NB4 (cell line): ENCODE measurements around the gene EEPD1.

ENCODE experiments used
- POLR2A ChIP-seq: IDR thresholded peaks from 2 replicates; pipeline ENCODE4 v1.6.1; 2011; ENCODE audit warnings: mild to moderate bottlenecking; ENCODE audit not compliant: insufficient read length; ENCODE audit errors: extremely low read depth
- TF ChIP-seq, protein P1 (sequence below): IDR thresholded peaks from one replicate; pipeline ENCODE4 v1.5.1; 2012; ENCODE audit warnings: low read depth, low read length

DNA sequence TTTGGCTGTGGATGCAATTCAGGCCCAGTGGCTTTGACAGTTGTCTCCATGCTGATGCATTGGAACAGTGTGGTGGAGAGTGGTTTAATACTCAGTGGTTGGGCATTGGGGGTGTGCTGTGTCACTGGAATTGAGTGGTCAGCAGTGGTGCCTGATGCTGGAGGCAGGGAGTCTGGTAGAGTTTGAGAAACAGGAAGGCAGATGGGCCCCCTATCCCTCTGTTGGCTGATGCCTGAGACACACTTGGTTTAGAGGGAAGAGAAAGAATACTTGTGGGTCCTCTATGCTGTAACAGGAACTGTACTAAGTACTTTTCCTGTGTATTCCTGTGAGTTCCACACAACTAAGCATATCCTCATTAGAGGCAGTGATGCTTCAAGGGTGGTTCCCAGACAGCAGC is 55.4 kb downstream of the EEPD1 start:
- no peak for TF ChIP-seq POLR2A
- TF ChIP-seq, protein P1, sequence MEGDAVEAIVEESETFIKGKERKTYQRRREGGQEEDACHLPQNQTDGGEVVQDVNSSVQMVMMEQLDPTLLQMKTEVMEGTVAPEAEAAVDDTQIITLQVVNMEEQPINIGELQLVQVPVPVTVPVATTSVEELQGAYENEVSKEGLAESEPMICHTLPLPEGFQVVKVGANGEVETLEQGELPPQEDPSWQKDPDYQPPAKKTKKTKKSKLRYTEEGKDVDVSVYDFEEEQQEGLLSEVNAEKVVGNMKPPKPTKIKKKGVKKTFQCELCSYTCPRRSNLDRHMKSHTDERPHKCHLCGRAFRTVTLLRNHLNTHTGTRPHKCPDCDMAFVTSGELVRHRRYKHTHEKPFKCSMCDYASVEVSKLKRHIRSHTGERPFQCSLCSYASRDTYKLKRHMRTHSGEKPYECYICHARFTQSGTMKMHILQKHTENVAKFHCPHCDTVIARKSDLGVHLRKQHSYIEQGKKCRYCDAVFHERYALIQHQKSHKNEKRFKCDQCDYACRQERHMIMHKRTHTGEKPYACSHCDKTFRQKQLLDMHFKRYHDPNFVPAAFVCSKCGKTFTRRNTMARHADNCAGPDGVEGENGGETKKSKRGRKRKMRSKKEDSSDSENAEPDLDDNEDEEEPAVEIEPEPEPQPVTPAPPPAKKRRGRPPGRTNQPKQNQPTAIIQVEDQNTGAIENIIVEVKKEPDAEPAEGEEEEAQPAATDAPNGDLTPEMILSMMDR: no peak
